Stimulated activated CD8-positive, alpha-beta memory T cell treated with anti-CD3 and anti-CD28 coated beads, Interleukin-7, amount 100 ng/mL, for 4 hours (primary cell): ENCODE measurements around the gene ENPP7.

ENCODE experiments used
- DNase-seq, 2 donors: peaks; one replicate each; pipeline ENCODE4 v3.0.0-alpha.2; 2020; ENCODE audit warnings: low read depth in 2 of 2

Gene ENPP7

DNA sequence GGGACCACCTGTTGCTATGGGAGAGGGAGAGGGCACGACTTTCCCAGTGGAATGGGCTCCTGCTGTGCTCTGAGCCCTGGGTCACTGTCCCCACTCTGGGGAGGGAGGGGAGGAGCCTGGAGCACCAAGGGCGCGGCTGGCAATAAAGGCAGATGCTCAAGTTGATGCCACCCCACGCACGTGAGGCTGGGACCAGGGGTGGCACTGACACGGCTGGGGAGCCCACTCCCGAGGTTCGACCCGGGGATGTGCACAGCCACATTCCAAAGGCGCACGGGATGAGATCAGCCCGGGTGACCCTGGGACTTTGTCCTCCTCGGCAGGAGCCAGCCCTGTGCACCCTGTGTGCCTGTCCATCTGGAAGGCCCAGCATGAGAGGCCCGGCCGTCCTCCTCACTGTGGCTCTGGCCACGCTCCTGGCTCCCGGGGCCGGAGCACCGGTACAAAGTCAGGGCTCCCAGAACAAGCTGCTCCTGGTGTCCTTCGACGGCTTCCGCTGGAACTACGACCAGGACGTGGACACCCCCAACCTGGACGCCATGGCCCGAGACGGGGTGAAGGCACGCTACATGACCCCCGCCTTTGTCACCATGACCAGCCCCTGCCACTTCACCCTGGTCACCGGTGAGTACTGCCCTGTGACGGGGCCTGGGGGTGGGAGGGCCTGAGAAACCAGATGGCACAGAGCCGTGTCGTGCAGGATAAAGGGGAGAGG is at the start of gene ENPP7:
Gene ENPP7 (plus strand): TSS at position 175 of the 715 bp plus-strand sequence. CDS start 197 bp downstream, at position 372.
- no peak for DNase-seq

GRCh38 chr17:79681101-79681621 is 49.6 kb upstream of the ENPP7 start:
- no peak for DNase-seq

- DNase-seq, result no peak
Observed at GRCh38 chr17:79681628-79682261, 49.0 kb upstream of the ENPP7 start.

GRCh38 chr17:79683365-79683764 is 47.4 kb upstream of the ENPP7 start:
- no peak for DNase-seq

GRCh38 chr17:79684132-79684985 is 46.4 kb upstream of the ENPP7 start:
- no peak for DNase-seq

DNA sequence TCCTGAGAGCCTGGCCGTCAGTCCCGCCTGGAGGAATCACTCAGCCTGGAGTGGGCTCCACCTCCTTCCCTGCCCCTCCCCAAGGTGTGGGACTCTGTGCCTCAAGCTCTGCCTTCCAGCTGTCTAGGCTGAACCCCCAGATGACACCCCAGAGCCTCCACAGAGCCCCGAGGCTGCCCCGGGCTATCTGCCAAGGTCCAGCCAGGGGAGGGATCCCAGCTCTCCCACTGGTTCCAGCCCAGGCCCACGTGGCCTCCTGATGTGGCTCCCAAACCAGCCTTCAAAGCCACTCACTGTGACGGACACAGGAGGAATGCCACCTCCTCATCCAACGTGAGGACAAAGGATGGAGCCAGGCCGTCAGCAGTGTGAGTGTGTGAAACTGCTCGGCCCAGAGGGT is 45.6 kb upstream of the ENPP7 start:
- DNase-seq, result no peak

DNA sequence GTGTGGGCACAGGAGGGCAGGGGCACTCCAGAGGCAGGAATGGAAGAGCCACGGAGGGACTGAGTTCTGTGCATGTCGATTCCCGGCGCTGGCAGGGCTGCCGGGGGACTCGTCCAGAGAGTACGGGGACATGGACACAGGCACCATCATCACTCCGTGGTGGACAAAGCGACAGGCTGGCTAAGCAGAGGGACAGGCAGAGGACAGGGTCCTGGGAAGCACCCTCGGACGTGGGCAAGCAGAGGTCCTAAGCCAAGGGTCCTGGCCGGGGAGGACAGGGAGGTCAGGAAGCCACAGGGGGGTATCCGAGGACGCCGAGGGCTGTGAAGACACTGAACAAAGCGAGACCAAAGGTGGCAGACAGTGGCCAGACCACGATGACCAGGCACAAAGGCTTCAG is 44.3 kb upstream of the ENPP7 start:
- no peak for DNase-seq

DNA sequence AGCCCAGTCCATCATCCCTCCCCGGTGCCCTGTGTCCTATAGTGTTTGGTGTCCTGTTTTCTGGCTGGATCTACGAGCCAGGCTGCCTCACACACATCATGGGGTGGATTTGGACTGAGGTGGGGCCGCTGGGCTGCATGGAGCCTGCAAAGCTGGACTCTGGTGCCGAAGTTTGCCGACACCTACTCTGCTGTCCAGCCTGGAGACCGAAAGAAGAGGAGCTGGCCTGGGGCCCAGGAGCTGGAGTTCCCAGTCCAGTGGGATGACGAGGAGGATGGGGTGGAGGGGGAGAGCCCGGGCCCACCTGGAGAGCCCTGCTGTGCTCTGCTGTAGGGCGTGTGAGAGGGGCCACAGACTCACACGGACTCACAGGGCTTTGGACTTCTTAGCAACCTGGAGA is 40.3 kb upstream of the ENPP7 start:
- DNase-seq, result no peak

DNA sequence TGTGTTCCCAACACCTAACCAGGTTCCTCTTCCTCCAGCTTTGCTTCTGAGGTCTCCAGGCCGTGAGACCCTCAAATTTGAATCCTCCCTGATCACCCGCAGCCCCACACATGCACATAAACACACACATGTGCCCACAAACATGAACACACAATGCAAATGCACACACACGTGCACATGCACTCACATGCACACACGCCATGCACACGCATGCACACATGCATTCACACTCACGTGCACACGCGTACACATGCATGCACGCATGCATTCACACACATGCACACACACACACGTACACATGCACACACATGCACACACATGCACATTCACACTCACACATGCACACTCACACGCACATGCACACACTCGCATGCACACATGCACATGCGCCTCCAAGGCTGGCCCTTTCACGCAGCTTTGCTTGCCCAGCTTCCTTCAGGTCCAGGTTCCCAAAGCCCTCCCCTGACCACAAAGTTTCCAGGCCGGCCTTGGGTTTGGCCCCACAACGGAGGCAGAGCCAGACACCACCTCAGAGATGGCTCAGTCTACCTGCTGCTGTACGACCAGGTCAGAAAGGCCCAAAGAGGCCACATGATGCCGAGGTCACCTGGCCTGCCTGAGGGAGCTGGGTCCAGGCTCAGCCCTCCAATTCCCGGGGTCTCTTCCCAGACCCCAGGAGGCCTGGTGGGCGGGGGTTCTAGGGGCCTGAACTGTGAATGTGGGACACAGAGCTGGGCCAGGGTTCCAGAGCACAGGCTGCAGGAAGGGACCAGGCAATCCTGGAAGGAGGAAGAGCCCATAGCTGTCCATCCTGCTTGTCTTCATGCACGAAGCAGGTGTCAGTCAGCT is 39.5 kb upstream of the ENPP7 start:
- DNase-seq, result no peak

- DNase-seq, result no peak
Observed at GRCh38 chr17:79691931-79692330, 38.8 kb upstream of the ENPP7 start.

- DNase-seq, result no peak
Observed at GRCh38 chr17:79693419-79693818, 37.3 kb upstream of the ENPP7 start.

DNA sequence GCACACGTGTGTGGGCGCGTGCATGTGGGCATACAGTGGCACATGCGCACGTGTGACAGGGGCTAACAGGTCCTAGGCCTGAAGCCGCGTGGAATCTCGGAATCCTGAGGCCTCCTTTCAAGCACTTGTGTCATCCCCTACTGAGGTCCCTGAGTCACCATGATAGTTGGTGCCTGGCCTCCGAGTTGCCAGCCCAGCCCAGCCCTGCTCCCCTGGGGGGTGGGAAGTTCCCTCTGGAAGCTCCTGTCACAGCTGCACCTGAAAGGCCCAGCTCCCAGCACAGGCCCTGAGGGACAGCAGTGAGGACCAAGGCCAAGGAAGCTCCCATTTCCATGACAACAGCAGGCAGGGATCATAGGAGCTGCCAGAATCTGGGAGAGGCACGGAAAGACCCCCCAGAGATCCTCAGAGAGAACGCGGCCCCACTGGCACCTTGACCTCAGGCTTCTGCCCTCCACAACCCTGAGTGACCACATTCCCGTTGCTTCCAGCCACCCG is 35.4 kb upstream of the ENPP7 start:
- no peak for DNase-seq

DNA sequence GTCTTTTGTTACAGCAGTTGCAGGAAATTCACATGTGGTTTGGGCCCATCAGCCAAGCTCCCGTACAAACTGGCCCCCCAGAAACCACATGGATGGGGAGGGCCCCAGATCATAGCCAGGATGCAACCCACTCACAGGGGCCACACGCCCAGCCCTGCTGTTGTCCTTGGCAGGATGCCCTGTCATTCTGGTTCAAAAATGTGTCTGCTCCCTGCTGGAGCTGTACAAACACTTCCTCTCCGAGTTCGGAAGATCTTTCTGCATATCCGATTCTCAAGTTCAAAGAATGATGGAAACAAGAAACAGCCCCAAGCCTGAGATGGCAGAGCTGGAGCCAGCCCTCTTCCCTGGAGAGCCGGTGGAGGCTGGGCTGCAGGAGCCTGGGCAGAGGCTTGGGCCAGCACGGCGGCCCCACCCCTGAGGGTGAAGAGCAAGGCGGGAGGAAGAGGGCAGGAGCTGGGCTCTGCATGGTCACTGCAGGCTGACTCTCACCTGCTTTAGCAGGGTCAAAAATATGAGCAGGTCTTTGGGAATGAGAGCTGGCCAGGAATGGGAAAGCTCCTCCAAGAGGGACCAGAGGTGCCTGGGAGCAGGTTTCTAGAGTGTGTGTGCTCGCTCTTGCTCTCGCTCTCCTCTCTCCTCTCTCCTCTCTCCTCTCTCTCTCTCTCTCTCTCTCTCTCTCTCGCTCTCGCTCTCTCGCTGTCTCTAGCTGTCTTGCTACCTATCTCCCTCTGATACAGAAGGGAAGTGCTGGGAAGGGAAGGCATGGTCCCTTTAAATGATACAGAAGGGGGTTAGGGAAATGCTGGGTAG is 34.7 kb upstream of the ENPP7 start:
- DNase-seq, result no peak

DNA sequence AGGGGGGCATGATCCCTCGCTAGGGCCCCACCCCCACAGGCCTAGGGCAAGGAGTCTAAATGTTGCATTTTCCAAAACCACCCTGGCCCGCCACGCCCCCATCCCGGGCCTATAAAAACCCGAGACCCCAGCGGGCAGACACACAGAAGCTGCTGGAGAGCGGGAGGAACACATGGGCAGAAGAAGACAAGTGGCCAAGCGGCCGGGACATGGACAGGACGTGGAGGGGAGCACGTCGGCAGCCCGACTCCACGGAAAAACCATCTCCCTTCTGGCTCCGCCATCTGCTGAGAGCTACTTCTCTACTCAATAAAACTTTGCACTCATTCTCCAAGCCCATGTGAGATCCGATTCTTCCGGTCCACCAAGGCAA is 34.1 kb upstream of the ENPP7 start:
- DNase-seq, result no peak

- DNase-seq, result no peak
Observed at GRCh38 chr17:79698146-79698846, 32.4 kb upstream of the ENPP7 start.

- no peak for DNase-seq
Observed at GRCh38 chr17:79699386-79700036, 31.2 kb upstream of the ENPP7 start.

DNA sequence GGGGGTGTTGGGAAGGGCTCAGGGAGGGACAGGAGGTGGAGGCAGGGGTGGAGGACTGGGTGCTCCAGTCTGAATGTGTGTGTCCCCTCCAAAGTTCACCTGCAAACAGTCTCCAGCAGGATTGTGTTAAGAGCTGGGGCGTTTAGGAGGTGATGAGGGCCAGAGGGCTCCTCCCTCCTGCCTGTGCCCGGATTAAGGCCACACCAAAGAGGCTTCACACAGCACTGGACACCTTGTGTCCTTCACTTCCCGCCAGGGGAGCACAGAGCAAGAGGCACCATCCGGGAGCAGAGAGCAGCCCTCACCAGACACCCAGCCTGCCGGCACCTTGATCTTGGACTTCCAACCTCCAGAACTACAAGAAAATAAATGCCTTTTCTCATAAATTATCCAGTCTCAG is 30.2 kb upstream of the ENPP7 start:
- DNase-seq, result no peak

GRCh38 chr17:79702034-79702433 is 28.7 kb upstream of the ENPP7 start:
- DNase-seq, result no peak

GRCh38 chr17:79702550-79703236 is 28.1 kb upstream of the ENPP7 start:
- DNase-seq, result no peak
